GM12873 (cell line): ENCODE measurements around the gene PIEZO2.

ENCODE experiments used
- CTCF ChIP-seq: IDR thresholded peaks from 2 replicates; pipeline ENCODE4 v1.5.1; 2012; ENCODE audit warnings: low read depth, mild to moderate bottlenecking, moderate library complexity, low read length, control low read depth; ENCODE audit not compliant: insufficient read depth; ENCODE audit errors: missing control alignments

PIEZO2 gene

DNA sequence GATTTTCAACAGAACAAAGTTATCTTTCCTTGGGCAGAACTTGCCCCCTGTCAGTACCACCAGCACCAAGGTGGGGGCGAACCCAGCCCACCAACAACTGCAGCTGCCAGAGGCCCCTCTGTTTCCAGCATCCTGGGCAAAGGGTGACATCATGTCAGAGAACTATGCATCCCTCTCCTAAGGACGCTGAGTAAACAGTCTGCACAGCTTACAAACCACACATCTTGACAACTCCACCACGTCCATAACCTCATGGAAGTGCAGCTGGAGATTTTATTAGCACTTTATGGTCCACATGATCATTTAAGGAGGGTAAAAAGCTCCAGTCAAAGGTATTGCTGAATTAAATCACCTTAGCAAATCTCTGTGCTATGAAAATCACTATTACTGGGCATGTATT, 40.4 kb downstream of the PIEZO2 start:
- no peak for TF ChIP-seq CTCF

DNA sequence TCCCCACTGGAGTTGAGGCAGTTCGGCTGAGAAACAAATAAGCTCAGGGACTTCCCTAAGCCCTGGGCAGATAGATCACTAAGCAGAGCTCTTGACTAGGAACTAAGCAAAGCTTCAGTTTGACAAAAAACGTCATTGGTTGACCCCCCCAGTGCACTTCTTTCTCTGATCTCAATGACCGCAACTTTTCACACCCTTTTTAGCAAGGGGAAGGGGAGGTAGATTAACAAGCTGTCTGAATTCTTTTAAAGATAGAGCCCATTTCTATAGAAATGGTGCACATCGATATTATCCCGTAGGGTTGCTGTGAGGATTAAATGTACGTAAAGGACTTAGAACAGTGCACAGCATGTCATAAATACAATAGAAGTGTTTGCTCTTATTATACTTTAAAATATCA, 42.5 kb downstream of the PIEZO2 start:
- no peak for TF ChIP-seq CTCF

- TF ChIP-seq CTCF = no peak
Observed at GRCh38 chr18:11105463-11105862, 43.9 kb downstream of the PIEZO2 start.

DNA sequence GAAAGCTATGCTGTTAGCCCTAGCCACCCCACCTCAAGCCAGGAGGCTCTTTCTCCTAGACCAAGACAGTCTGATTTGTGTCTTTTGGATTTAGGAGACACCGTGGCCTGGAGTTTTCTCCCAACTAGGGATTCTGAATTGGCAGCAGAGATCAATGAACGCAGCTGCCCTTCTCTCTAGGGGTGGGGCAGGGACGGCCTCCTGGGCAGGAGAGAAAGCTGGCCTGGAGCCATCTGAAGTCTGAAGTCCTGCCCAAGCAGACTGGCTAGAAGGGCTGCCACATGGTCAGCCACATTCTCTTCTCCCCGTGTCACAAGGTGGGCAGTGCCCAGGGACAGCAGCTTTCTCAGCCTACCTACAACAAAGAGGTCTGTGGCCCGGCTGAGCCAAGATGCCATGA, 45.1 kb downstream of the PIEZO2 start:
- TF ChIP-seq CTCF = no peak

DNA sequence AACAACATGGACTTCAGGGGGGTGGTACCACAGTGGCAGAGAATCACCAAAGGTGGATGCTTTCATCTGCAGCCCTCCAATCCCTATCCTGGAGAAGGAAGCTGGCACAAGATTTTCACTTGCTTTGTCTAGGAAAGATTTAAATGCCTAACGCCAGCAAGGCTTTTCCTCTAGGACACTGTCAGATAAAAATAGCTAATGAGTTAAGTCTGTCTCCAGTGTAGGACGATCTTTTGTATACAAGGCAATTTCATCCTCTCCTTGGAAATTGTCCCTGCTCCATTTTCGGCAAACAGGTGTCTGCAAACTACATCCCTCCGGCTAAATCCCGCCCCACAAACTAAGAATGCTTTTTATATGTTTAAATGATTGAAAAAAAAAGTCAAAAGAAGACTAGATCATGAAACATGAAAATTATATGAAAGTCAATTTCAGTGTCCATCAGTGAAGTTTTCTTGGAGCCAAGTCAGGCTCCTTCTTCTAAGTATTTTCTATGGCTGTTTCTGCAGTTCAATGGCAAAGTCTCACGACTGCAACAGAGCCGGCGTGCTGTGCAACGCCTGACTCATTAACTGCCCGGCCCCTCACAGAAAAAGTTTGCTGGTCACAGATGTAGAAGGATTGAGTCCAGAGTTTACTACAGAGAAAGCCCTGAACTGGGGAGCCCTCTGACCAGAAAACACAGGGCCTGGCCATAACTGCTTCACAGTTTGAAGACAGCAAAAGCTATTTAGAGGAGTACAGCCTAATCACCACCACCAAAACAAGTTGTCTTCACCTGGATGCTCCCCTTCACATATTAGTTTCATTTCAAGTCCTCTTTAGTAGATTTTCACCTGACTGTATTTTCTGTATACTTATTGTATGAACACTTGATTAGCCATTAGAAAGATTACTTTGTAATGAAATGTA, 52.3 kb downstream of the PIEZO2 start:
- TF ChIP-seq CTCF = no peak

DNA sequence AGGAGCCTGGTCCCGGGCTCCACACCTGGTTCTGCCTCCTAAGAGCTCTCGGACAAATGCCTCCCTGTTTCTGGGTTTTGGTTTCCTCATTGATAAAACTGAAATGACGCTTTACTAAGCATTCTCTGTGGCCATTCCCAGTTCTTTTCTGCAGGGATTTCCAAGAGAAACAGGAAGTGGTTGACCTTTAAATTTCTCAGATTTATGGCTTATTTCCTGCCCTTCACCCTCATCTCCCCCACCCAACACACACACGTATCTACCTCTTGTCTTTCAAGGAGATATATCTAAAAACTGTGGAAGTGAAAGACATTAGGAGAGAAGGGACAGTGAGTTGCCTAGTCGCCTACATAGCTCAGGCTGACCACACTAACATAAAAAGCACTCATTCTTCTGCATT, 53.0 kb downstream of the PIEZO2 start:
- TF ChIP-seq CTCF = no peak

DNA sequence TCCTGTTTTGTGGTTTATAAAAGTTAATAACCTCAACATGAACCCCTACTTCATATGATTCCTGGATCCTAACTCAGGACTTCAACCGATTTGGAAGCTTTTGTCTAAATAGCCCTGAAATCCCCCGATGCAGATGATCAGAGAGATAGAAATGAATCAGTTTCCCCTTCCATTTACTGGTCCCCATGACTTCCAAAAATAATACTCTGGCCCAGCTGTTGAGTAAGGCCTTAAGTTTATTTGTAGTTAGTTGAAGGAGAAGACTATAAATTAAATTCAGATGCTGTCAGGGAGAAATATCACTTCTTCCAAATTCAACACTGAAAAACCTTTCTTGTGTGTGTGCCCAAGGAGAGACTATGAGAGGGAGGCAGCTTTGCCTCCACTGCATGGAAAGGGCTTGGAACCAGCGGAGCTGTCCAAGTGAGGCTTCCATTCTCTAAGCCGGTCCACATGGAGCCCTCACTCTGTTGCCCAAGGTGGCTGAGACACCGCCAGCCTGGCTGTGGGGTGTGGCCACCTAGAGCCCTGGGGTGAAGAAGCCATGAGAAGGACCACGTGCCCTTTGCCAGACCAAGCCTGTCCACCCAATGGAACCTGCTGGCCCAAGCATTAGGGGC, 53.6 kb downstream of the PIEZO2 start:
- TF ChIP-seq CTCF = no peak
